ENCODE results near the gene AZGP1. TPM values are rescaled to one million over a fixed set of nuclear protein-coding genes. Genes with fewer than 3 reads are reported as not detected.

Gene AZGP1
- total and polyA plus RNA-seq, 2 of the 13 experiments (the other 11 are each of a cell fraction or from before 2014, with no cell fraction given): 93.8 to 229 TPM

DNA sequence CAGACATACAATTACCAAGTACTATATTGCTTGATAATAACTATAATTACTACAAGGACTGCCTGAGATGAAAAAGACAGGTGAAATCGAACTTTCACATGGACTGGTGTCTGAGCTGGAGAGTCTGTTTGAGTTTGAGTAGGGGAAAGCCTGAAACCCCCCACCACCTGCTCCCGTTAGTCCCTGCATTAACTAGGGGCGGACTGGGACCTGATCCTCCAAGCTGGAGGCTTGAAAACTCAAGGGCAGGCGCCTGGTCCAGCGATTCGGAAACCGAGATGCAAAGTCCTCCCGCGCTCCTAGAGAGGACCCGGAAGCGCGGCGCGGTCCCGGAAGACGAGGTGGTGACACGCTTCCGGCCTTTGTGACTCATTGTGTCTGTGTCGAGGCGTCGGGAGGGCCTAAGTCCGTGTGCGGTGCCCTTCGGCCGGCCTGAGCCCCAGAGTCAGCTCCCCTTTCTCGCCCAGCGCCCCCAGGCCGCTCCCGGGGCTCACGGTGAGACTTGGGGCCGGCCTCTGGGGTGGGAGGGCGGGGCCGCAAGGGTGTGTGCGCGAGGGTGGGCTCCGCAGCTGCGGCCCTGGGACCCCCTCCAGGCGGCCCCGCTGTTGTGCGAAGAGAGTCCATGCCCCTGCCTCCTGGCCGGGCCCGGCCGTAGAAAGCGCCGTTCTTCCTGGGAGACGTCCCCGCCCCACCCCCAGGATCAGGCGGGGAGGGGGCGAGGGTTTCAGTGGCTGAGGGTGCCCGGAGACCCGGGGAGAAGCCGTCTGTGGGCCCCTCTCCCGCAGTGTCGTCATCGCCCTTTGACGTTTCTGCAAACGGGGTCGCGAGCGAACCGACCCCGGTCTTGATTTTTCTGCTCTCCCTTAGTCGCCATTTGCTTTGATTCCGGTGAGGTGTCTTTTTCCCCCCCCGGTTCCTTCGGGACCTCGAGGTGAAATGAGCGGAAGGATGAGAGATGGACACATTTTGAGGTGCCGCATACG, 39.7 kb upstream of the AZGP1 start, which contains the start of gene ZKSCAN1 (continued):
- TF ChIP-seq, protein P1, sequence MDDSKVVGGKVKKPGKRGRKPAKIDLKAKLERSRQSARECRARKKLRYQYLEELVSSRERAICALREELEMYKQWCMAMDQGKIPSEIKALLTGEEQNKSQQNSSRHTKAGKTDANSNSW (CRISPR knock-in tag; IDR thresholded peaks at IDR 0.05; ENCODE audit: borderline replicate concordance): no peak
- no peak for TF ChIP-seq MIER2 (CRISPR knock-in tag; IDR thresholded peaks at IDR 0.05)
- peak; percentile 51; the same call in 1 of the 2 replicates for TF ChIP-seq RXRB (CRISPR knock-in tag; IDR thresholded peaks at IDR 0.05; ENCODE audit: borderline replicate concordance)
- TF ChIP-seq, protein P2, sequence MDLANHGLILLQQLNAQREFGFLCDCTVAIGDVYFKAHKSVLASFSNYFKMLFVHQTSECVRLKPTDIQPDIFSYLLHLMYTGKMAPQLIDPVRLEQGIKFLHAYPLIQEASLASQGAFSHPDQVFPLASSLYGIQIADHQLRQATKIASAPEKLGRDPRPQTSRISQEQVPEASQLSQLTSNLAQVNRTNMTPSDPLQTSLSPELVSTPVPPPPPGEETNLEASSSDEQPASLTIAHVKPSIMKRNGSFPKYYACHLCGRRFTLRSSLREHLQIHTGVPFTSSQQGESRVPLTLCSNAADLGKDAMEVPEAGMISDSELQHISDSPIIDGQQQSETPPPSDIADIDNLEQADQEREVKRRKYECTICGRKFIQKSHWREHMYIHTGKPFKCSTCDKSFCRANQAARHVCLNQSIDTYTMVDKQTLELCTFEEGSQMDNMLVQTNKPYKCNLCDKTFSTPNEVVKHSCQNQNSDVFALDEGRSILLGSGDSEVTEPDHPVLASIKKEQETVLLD (CRISPR knock-in tag; IDR thresholded peaks at IDR 0.05; ENCODE audit: low read depth): no peak
- TF ChIP-seq JUN (CRISPR knock-in tag; IDR thresholded peaks at IDR 0.05): no peak; the same call in 1 of the 2 replicates
- TF ChIP-seq ZNF577 (CRISPR knock-in tag; IDR thresholded peaks at IDR 0.05; ENCODE audit: borderline replicate concordance, low read depth): no peak
- no peak for TF ChIP-seq SMARCC2 (IDR thresholded peaks at IDR 0.05)
- peak; percentile 62; the same call in 1 of the 2 replicates for TF ChIP-seq ZMYM4 (CRISPR knock-in tag; IDR thresholded peaks at IDR 0.05)
- no peak for TF ChIP-seq HDAC6 (IDR thresholded peaks at IDR 0.05; ENCODE audit: low read depth, low read length)
- TF ChIP-seq, protein P3, sequence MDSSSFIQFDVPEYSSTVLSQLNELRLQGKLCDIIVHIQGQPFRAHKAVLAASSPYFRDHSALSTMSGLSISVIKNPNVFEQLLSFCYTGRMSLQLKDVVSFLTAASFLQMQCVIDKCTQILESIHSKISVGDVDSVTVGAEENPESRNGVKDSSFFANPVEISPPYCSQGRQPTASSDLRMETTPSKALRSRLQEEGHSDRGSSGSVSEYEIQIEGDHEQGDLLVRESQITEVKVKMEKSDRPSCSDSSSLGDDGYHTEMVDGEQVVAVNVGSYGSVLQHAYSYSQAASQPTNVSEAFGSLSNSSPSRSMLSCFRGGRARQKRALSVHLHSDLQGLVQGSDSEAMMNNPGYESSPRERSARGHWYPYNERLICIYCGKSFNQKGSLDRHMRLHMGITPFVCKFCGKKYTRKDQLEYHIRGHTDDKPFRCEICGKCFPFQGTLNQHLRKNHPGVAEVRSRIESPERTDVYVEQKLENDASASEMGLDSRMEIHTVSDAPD (CRISPR knock-in tag; IDR thresholded peaks at IDR 0.05): 0 out of 2 replicates have a peak, but pooled peaks have one; percentile 34
- peak; percentile 94 for TF ChIP-seq ZMAT3 (CRISPR knock-in tag; conservative IDR thresholded peaks at IDR 0.05)
- no peak for TF ChIP-seq ZNF619 (CRISPR knock-in tag; IDR thresholded peaks at IDR 0.05)
- TF ChIP-seq, protein P4, sequence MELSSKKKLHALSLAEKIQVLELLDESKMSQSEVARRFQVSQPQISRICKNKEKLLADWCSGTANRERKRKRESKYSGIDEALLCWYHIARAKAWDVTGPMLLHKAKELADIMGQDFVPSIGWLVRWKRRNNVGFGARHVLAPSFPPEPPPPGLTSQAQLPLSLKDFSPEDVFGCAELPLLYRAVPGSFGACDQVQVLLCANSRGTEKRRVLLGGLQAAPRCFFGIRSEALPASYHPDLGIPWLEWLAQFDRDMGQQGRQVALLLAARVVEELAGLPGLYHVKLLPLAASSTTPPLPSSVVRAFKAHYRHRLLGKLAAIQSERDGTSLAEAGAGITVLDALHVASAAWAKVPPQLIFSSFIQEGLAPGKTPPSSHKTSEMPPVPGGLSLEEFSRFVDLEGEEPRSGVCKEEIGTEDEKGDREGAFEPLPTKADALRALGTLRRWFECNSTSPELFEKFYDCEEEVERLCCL (CRISPR knock-in tag; IDR thresholded peaks at IDR 0.05; ENCODE audit: borderline replicate concordance): no peak
- TF ChIP-seq RXRA (CRISPR knock-in tag; IDR thresholded peaks at IDR 0.05): peak; percentile 46; the same call in 1 of the 2 replicates
- no peak for TF ChIP-seq NFYC (CRISPR knock-in tag; IDR thresholded peaks at IDR 0.05)
- TF ChIP-seq TAF15 (IDR thresholded peaks at IDR 0.05; ENCODE audit: low read depth, low read length, poor library complexity, severe bottlenecking): no peak
- TF ChIP-seq AGO1 (IDR thresholded peaks at IDR 0.05; ENCODE audit: low read depth, low read length, poor library complexity, severe bottlenecking): no peak
- TF ChIP-seq, protein P5, sequence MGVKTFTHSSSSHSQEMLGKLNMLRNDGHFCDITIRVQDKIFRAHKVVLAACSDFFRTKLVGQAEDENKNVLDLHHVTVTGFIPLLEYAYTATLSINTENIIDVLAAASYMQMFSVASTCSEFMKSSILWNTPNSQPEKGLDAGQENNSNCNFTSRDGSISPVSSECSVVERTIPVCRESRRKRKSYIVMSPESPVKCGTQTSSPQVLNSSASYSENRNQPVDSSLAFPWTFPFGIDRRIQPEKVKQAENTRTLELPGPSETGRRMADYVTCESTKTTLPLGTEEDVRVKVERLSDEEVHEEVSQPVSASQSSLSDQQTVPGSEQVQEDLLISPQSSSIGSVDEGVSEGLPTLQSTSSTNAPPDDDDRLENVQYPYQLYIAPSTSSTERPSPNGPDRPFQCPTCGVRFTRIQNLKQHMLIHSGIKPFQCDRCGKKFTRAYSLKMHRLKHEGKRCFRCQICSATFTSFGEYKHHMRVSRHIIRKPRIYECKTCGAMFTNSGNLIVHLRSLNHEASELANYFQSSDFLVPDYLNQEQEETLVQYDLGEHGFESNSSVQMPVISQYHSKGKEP (CRISPR knock-in tag; IDR thresholded peaks at IDR 0.05): no peak
- no peak for TF ChIP-seq ZNF329 (CRISPR knock-in tag; IDR thresholded peaks at IDR 0.05; ENCODE audit: low read depth)
- TF ChIP-seq EP300 (IDR thresholded peaks at IDR 0.05; ENCODE audit: low read depth in 2 of 2, low read length in 2 of 2): no peak
- TF ChIP-seq EP300 (CRISPR knock-in tag; IDR thresholded peaks at IDR 0.05; ENCODE audit: borderline replicate concordance): no peak
- TF ChIP-seq RBM39 (IDR thresholded peaks at IDR 0.05; ENCODE audit: low read depth, low read length, poor library complexity, severe bottlenecking): peak; percentile 86
- no peak for TF ChIP-seq ZNF224 (CRISPR knock-in tag; IDR thresholded peaks at IDR 0.05)

Data from HepG2 (cell line).